ENCODE results near the gene PTPRCAP.

PTPRCAP gene

DNA sequence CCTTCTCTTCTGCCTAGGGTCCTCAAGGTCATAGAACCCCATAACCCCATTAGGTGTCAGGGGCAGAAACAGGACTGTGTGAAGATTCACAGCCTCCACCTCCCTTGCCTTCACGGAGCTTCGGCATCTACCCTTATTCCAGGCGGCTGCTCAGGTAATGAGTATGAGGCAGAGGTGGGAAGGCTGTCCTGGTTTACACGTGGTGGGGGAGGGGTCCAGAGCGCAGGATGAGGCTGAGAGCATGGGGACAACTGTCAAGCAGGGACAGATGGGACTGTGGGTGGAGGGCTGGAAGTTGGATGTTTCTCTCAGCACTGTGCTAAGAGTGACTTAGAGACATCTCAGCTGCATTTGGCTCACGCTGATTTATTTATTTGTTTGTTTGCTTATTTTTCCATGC is 50.0 kb downstream of the PTPRCAP start:
- no peak for DNase-seq
- in situ Hi-C loops (cut with MboI; ENCODE audit: low pct_unique_long_range_greater_than_20kb, low sequenced_read_pairs) = no loop called here

DNA sequence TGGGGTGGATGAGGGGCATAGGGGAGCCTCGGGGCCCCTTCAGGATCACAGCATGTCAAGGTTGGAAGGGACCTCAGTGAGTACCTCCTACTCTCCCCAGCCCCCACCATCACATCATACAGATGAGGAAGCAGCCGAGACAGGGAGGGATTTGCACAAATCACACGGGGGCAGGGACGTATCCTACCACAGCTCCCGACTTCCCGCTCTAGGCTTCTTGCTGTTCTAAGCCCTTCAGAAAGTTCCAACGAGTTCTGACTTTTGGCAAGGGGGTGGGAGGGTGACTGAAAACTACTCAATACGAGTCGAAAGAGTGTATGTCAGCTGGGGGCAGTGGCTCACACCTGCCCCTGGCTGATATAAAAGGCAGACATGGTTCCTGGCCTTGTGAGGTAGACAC is 50.4 kb downstream of the PTPRCAP start:
- in situ Hi-C loops (cut with MboI; ENCODE audit: low pct_unique_long_range_greater_than_20kb, low sequenced_read_pairs) = no loop called here
- peak; percentile 59 for DNase-seq
